HepG2 (cell line): ENCODE measurements around the gene IL1RAP. TPM values are rescaled to one million over a fixed set of nuclear protein-coding genes. Genes with fewer than 3 reads are reported as not detected.

Experiments
- ARID5B ChIP-seq: IDR thresholded peaks from 2 replicates; pipeline ENCODE4 v1.4.0; 2020; ENCODE audit warnings: mild to moderate bottlenecking, missing genetic modification reagents
- ARNTL ChIP-seq: sonication (generic); formaldehyde crosslinking; IDR thresholded peaks from 2 replicates; pipeline ENCODE4 v1.4.0; 2020; ENCODE audit warnings: mild to moderate bottlenecking, missing genetic modification reagents
- CREB1 ChIP-seq, 2 experiments: fragments of 450-650 bp in 1 of 2; IDR thresholded peaks; 2 replicates each; pipeline ENCODE4 v1.6.1; 2016 to 2017; ENCODE audit warnings: control low read depth in 1 of 2, mild to moderate bottlenecking in 1 of 2, missing compliant biosample characterization in 1 of 2, missing genetic modification characterization in 1 of 2
- FLYWCH1 ChIP-seq: sonication (generic); formaldehyde crosslinking; IDR thresholded peaks from 2 replicates; pipeline ENCODE4 v1.8.1; 2023; ENCODE audit warnings: mild to moderate bottlenecking, missing genetic modification reagents
- GPBP1L1 ChIP-seq: sonication (generic); formaldehyde crosslinking; IDR thresholded peaks from 2 replicates; pipeline ENCODE4 v1.5.0; 2020; ENCODE audit warnings: mild to moderate bottlenecking, missing genetic modification reagents
- HNF1B ChIP-seq: sonication (generic); formaldehyde crosslinking; IDR thresholded peaks from 2 replicates; pipeline ENCODE4 v1.5.1; 2020; ENCODE audit warnings: mild to moderate bottlenecking, moderate library complexity, missing genetic modification reagents
- JDP2 ChIP-seq: sonication (generic); formaldehyde crosslinking; IDR thresholded peaks from 2 replicates; pipeline ENCODE4 v1.8.1; 2022; ENCODE audit warnings: missing genetic modification reagents, borderline replicate concordance
- JUND ChIP-seq: sonication (generic); formaldehyde crosslinking; IDR thresholded peaks from 2 replicates; pipeline ENCODE4 v1.8.0; 2022; ENCODE audit warnings: mild to moderate bottlenecking, missing genetic modification reagents
- KMT2A ChIP-seq: sonication (generic); formaldehyde crosslinking; IDR thresholded peaks from 2 replicates; pipeline ENCODE4 v1.4.0; 2020; ENCODE audit warnings: missing genetic modification reagents
- SAP130 ChIP-seq: IDR thresholded peaks from 2 replicates; pipeline ENCODE4 v1.6.1; 2016; ENCODE audit warnings: low read depth
- SOX6 ChIP-seq, 2 experiments: fragments of 450-650 bp in 1 of 2; sonication (generic) in 1 of 2; formaldehyde crosslinking in 1 of 2; IDR thresholded peaks; 2 replicates each; pipeline versions ENCODE4 v1.4.0 to v1.6.1; 2017 to 2020; ENCODE audit warnings: antibody characterized with exemption in 1 of 2, mild to moderate bottlenecking in 1 of 2, missing genetic modification reagents in 1 of 2
- SP5 ChIP-seq: IDR thresholded peaks from 2 replicates; pipeline ENCODE4 v1.6.1; 2016; ENCODE audit warnings: low read depth, borderline replicate concordance
- TGIF2 ChIP-seq: IDR thresholded peaks from 2 replicates; pipeline ENCODE4 v1.6.1; 2016; ENCODE audit warnings: control low read depth, missing compliant biosample characterization
- ZBTB37 ChIP-seq: sonication (generic); formaldehyde crosslinking; IDR thresholded peaks from 2 replicates; pipeline ENCODE4 v1.4.0; 2020; ENCODE audit warnings: mild to moderate bottlenecking, missing genetic modification reagents
- ZBTB43 ChIP-seq: sonication (generic); formaldehyde crosslinking; conservative IDR thresholded peaks from 2 replicates; pipeline ENCODE4 v1.4.0; 2020; ENCODE audit warnings: missing genetic modification reagents
- ZNF205 ChIP-seq: IDR thresholded peaks from 2 replicates; pipeline ENCODE4 v1.6.1; 2018; ENCODE audit warnings: missing biosample characterization, missing genetic modification reagents
- ZNF264 ChIP-seq: sonication (generic); formaldehyde crosslinking; IDR thresholded peaks from 2 replicates; pipeline ENCODE4 v1.4.0; 2020; ENCODE audit warnings: missing genetic modification reagents
- ZNF292 ChIP-seq: sonication (generic); formaldehyde crosslinking; IDR thresholded peaks from 2 replicates; pipeline ENCODE4 v1.8.1; 2022; ENCODE audit warnings: mild to moderate bottlenecking, low read depth, missing genetic modification reagents, borderline replicate concordance
- ZNF589 ChIP-seq: sonication (generic); formaldehyde crosslinking; conservative IDR thresholded peaks from 2 replicates; pipeline ENCODE4 v1.8.0; 2022; ENCODE audit warnings: mild to moderate bottlenecking, moderate library complexity, missing genetic modification reagents
- polyA plus RNA-seq, 8 experiments: library from polyadenylated mRNA; depleted of rRNA in 3 of 8; stranded (reverse) in 7 of 8; unstranded in 1 of 8; fragments of >200 nt; fragmentation: Illumina TruSeq in 4 of 8; extraction: Trizol in 4 of 8; gene quantifications; 2 replicates each; pipeline versions ENCODE4 v1.2.1 to v1.2.3, GENCODE V29; 2011 to 2016; ENCODE audit warnings: low read depth in 4 of 8, missing spikeins in 1 of 8, mixed read lengths in 1 of 8; ENCODE audit not compliant: insufficient read depth in 1 of 8
- total RNA-seq, 5 experiments: library from RNA; depleted of rRNA; stranded (reverse); fragments of >200 nt; fragmentation: Illumina TruSeq; extraction: Trizol; gene quantifications; 2 replicates each; pipeline ENCODE4 v1.2.3, GENCODE V29; 2016; ENCODE audit warnings: low read depth in 1 of 5

IL1RAP gene
- total and polyA plus RNA-seq, 2 of the 13 experiments (the other 11 are each of a cell fraction or from before 2014, with no cell fraction given) = 18.3 to 54.9 TPM

- TF ChIP-seq HNF1B (CRISPR knock-in tag) (peak; percentile 96), ZBTB37 (0 out of 2 replicates have a peak, but pooled peaks have one; percentile 40), SOX6 (IDR thresholded peaks at IDR 0.05) (no peak), SOX6 (CRISPR knock-in tag; IDR thresholded peaks at IDR 0.05) (peak; percentile 96), ZNF264 (CRISPR knock-in tag) (peak; percentile 76), SP5 (CRISPR knock-in tag) (peak; percentile 69), JUND (peak; percentile 97), JDP2 (CRISPR knock-in tag) (no peak), ZBTB43 (no peak), ARID5B (CRISPR knock-in tag) (peak; percentile 100), TGIF2 (CRISPR knock-in tag) (peak; percentile 45; the same call in 1 of the 2 replicates), ZNF292 (CRISPR knock-in tag) (peak; percentile 66; the same call in 1 of the 2 replicates), ZNF205 (CRISPR knock-in tag) (peak; percentile 77), GPBP1L1 (CRISPR knock-in tag) (no peak), ARNTL (peak; percentile 75; the same call in 1 of the 2 replicates), FLYWCH1 (CRISPR knock-in tag) (no peak), SAP130 (peak; percentile 93), ZNF589 (CRISPR knock-in tag) (peak; percentile 89), KMT2A (CRISPR knock-in tag) (peak; percentile 42; the same call in 1 of the 2 replicates), CREB1 (IDR thresholded peaks at IDR 0.05) (peak; percentile 54), CREB1 (CRISPR knock-in tag; IDR thresholded peaks at IDR 0.05) (peak; percentile 87)
Observed at GRCh38 chr3:190566043-190566933, 52.4 kb downstream of the IL1RAP start (continued).
